T-helper 1 cell treated with Interleukin-12 subunit alpha and Interleukin-12 subunit beta and Interleukin-4 antibody, amounts not matched to agents 30 μg/mL and 1 μg/mL, for 36 hours (primary cell): ENCODE measurements around the gene DLG1.

Experiments used
- H3K27ac Mint-ChIP-seq: one replicate; pipeline ENCODE4 v1.8.0; 2021; ENCODE audit warnings: mild to moderate bottlenecking, mixed read lengths
- H3K27me3 Mint-ChIP-seq: one replicate; pipeline ENCODE4 v1.8.0; 2021; ENCODE audit warnings: low read depth, mixed read lengths
- H3K36me3 Mint-ChIP-seq: one replicate; pipeline ENCODE4 v1.8.0; 2021; ENCODE audit warnings: low read depth, mixed read lengths
- H3K4me1 Mint-ChIP-seq: one replicate; pipeline ENCODE4 v1.8.0; 2021; ENCODE audit warnings: low read depth, mixed read lengths
- H3K4me3 Mint-ChIP-seq: one replicate; pipeline ENCODE4 v1.8.0; 2021; ENCODE audit warnings: mild to moderate bottlenecking, moderate library complexity, mixed read lengths
- H3K9me3 Mint-ChIP-seq: one replicate; pipeline ENCODE4 v1.8.0; 2021; ENCODE audit warnings: mixed read lengths

The DLG1 gene

GRCh38 chr3:197257711-197258110 lies 40.7 kb downstream of the DLG1 start:
- Mint-ChIP-seq H3K4me3 (no peak overlapping the region), H3K27me3 (no peaks in the 10 kb centered on the region), H3K36me3 (peaks cover 1% of the 10 kb centered on the region), H3K27ac (no peak overlapping the region), H3K4me1 (peaks cover 27% of the 10 kb centered on the region), H3K9me3 (no peaks in the 10 kb centered on the region)

DNA sequence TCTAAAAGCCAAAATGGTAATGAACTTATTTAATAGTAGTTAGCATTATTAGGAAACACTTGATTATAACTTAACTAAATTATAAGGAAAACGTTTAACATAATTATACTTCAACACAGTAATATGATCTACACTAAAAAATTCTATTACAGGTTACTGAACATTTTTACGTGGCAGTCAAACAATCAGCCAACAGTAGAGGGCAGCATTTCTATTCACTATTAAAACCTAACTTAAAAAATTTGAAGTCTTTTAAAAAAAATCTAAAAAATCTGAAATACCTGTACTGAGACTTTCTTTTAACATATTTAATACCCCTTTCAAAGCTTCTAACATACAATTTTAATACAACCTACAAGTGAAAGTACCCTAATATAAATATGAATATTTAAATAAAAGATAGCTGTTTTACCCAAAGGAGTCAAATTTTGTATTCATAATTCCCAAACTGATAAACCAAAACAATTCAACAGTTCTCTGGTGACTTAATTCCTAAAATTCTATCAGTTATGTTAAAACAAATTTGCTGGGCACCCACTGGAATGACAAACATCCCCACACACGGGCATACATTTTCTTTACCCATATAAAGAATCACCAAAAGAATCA lies 41.5 kb downstream of the DLG1 start:
- Mint-ChIP-seq H3K9me3 (no peaks in the 10 kb centered on the region), H3K27me3 (no peaks in the 10 kb centered on the region), H3K27ac (no peak overlapping the region), H3K4me1 (peaks cover 28% of the 10 kb centered on the region), H3K36me3 (peaks cover 5% of the 10 kb centered on the region), H3K4me3 (no peak overlapping the region)

DNA sequence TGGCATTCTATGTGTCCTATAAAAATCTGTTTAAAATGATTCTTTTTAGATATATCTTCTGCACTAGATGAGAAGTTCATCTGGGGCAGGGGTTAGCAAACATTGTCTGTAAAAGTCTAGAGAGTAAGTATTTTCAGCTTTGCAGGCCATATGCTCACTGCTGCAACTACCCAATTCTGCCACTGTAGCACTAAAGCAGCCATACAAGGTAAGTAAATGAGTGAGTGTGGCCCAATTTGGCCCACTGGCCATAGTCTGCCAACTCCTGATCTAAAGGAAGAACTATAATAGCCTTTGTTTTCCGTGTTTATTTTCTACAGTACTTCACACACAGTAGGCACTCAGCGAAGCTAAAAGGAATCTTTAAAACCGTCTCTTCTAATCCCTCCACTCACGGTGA lies 42.3 kb downstream of the DLG1 start:
- Mint-ChIP-seq H3K36me3 (peaks cover 12% of the 10 kb centered on the region), H3K9me3 (no peaks in the 10 kb centered on the region), H3K4me3 (no peak overlapping the region), H3K4me1 (peaks cover 33% of the 10 kb centered on the region), H3K27ac (no peak overlapping the region), H3K27me3 (no peaks in the 10 kb centered on the region)

GRCh38 chr3:197253238-197253947 lies 45.0 kb downstream of the DLG1 start:
- H3K27me3 Mint-ChIP-seq = no peaks in the 10 kb centered on the region
- H3K36me3 Mint-ChIP-seq = peaks cover 28% of the 10 kb centered on the region
- no peak overlapping the region for H3K4me3 Mint-ChIP-seq
- peak overlapping the region; percentile 22 for H3K27ac Mint-ChIP-seq
- peaks cover 17% of the 10 kb centered on the region for H3K9me3 Mint-ChIP-seq
- peaks cover 33% of the 10 kb centered on the region for H3K4me1 Mint-ChIP-seq

DNA sequence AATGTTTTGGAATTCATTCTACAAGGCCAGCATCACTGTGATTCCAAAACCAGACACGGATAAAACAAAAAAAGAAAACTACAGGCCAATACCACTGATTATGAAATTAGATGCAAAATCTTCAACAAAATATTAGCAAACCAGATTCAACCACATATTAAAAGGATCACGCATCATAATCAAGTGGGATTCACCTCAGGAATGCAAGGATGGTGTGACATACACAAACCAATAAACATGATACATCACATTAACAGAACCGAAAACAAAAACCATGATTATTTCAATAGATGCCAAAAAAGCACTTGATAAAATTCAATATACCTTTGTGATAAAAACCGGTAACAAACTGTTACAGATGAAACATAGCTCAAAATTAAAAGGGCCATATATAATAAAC lies 48.9 kb downstream of the DLG1 start:
- Mint-ChIP-seq H3K27ac (no peak overlapping the region), H3K36me3 (peaks cover 54% of the 10 kb centered on the region), H3K9me3 (peaks cover 41% of the 10 kb centered on the region), H3K4me3 (no peak overlapping the region), H3K4me1 (peaks cover 23% of the 10 kb centered on the region), H3K27me3 (no peaks in the 10 kb centered on the region)

DNA sequence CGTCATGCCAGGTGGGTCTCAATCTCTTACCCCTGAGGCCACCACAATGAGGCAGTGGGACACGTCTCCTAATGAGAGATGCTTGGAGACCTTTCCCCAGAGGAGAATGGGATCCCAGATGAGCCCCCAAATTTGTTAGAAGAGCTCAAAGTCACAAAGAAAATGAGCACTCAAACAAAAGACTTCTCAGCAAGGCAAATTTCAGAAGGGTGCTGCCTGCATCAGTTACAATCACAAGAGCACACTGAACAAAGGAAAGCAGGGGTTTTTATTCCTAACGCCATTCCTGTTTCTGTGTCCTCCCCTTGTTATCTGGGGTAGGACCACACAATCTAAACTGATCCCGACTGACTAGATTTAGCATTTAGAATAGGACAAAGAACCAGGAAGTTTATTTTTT lies 50.1 kb downstream of the DLG1 start:
- peaks cover 65% of the 10 kb centered on the region for H3K36me3 Mint-ChIP-seq
- H3K4me3 Mint-ChIP-seq = no peak overlapping the region
- H3K4me1 Mint-ChIP-seq = peaks cover 12% of the 10 kb centered on the region
- H3K27me3 Mint-ChIP-seq = no peaks in the 10 kb centered on the region
- no peak overlapping the region for H3K27ac Mint-ChIP-seq
- peaks cover 53% of the 10 kb centered on the region for H3K9me3 Mint-ChIP-seq

GRCh38 chr3:197244751-197245150 lies 53.7 kb downstream of the DLG1 start:
- H3K4me1 Mint-ChIP-seq = peaks cover 10% of the 10 kb centered on the region
- peaks cover 81% of the 10 kb centered on the region for H3K9me3 Mint-ChIP-seq
- peaks cover 79% of the 10 kb centered on the region for H3K36me3 Mint-ChIP-seq
- no peak overlapping the region for H3K4me3 Mint-ChIP-seq
- no peak overlapping the region for H3K27ac Mint-ChIP-seq
- no peaks in the 10 kb centered on the region for H3K27me3 Mint-ChIP-seq

DNA sequence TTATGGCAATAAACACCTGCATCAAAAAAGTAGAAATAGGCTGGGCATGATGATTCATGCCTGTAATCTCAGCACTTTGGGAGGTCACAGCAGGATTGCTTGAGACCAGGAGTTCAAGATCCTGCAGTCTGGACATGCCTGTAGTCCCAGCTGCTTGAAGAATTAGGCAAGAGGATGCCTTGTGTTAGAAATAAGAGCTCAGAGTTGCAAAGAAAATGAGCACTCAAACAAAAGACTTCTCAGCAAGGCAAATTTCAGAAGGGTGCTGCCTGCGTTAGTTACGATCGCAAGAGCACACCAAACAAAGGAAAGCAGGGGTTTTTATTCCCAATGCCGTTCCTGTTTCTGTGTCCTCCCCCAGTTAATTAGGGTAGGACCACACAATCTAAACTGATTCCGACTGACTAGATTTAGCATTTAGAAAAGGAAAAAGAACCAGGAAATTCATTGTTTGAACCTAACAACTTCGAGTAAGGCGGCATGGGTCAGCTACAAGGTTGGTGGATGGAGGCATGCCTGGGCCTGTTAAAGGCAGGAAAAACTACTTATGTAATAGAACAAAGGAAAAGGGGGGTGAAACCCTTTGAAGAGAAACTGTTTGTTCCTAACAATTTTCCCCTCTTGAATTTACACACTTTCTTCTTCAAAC lies 55.5 kb downstream of the DLG1 start:
- Mint-ChIP-seq H3K4me1 (peaks cover 22% of the 10 kb centered on the region), H3K36me3 (peaks cover 64% of the 10 kb centered on the region), H3K27me3 (no peaks in the 10 kb centered on the region), H3K4me3 (no peak overlapping the region), H3K27ac (no peak overlapping the region), H3K9me3 (peaks cover 63% of the 10 kb centered on the region)

- no peak overlapping the region for H3K4me3 Mint-ChIP-seq
- peaks cover 52% of the 10 kb centered on the region for H3K9me3 Mint-ChIP-seq
- peaks cover 22% of the 10 kb centered on the region for H3K4me1 Mint-ChIP-seq
- no peaks in the 10 kb centered on the region for H3K27me3 Mint-ChIP-seq
- peaks cover 55% of the 10 kb centered on the region for H3K36me3 Mint-ChIP-seq
- H3K27ac Mint-ChIP-seq = no peak overlapping the region
Measured at GRCh38 chr3:197241173-197241572, 57.2 kb downstream of the DLG1 start.

DNA sequence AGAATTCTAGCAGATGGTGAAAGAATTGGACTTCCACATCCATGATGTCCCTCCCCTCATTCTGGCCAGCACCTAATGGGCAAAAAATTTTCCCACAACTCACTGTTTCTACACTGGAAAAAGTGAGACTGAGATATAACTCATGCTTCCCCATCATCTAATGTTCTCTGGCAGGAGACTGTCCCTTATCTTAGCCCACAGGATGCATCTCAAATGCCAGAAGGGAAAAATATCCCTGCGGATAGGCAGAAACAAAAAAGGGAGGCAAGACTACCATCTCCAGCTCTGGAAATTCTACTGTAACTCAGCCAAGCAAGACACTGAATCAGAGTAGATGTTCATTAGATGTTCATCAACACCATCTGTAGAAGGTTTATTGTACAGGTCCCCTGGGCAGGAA lies 58.6 kb downstream of the DLG1 start:
- Mint-ChIP-seq H3K4me1 (peaks cover 25% of the 10 kb centered on the region), H3K36me3 (peaks cover 56% of the 10 kb centered on the region), H3K27me3 (no peaks in the 10 kb centered on the region), H3K4me3 (no peak overlapping the region), H3K27ac (no peak overlapping the region), H3K9me3 (peaks cover 45% of the 10 kb centered on the region)

DNA sequence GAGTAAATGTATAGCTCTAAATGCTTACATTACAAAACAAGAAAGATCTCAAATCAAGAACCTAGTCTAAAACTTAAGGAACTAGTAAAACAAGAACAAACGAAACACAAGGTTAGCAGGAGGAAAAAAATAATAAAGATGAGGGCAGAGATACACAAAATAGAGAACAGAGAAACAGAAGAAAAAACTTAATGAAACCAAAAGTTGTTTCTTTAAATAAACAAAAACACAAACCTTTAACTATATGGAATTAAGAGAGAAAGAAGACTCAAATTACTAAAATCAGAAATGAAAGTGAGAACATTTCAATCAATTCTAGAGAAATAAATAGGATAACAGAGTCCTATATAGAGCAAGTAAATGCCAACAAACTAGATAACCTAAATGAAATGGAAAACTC lies 59.6 kb downstream of the DLG1 start:
- Mint-ChIP-seq H3K27ac (no peak overlapping the region), H3K9me3 (peaks cover 36% of the 10 kb centered on the region), H3K4me3 (no peak overlapping the region), H3K36me3 (peaks cover 47% of the 10 kb centered on the region), H3K27me3 (no peaks in the 10 kb centered on the region), H3K4me1 (peaks cover 25% of the 10 kb centered on the region)

GRCh38 chr3:197237897-197238296 lies 60.5 kb downstream of the DLG1 start:
- no peak overlapping the region for H3K4me3 Mint-ChIP-seq
- peaks cover 27% of the 10 kb centered on the region for H3K9me3 Mint-ChIP-seq
- H3K27me3 Mint-ChIP-seq = no peaks in the 10 kb centered on the region
- peaks cover 39% of the 10 kb centered on the region for H3K36me3 Mint-ChIP-seq
- no peak overlapping the region for H3K27ac Mint-ChIP-seq
- peaks cover 25% of the 10 kb centered on the region for H3K4me1 Mint-ChIP-seq

- H3K4me1 Mint-ChIP-seq = peaks cover 25% of the 10 kb centered on the region
- H3K27ac Mint-ChIP-seq = no peak overlapping the region
- no peak overlapping the region for H3K4me3 Mint-ChIP-seq
- H3K36me3 Mint-ChIP-seq = peaks cover 27% of the 10 kb centered on the region
- H3K9me3 Mint-ChIP-seq = peaks cover 13% of the 10 kb centered on the region
- no peaks in the 10 kb centered on the region for H3K27me3 Mint-ChIP-seq
Measured at GRCh38 chr3:197236362-197236761, 62.0 kb downstream of the DLG1 start.

- Mint-ChIP-seq H3K27ac (no peak overlapping the region), H3K27me3 (no peaks in the 10 kb centered on the region), H3K36me3 (peaks cover 18% of the 10 kb centered on the region), H3K4me3 (no peak overlapping the region), H3K9me3 (peaks cover 3% of the 10 kb centered on the region), H3K4me1 (peaks cover 21% of the 10 kb centered on the region)
Measured at GRCh38 chr3:197234947-197235914, 63.2 kb downstream of the DLG1 start.
